ENCODE data around the gene EFCAB14.

DNA sequence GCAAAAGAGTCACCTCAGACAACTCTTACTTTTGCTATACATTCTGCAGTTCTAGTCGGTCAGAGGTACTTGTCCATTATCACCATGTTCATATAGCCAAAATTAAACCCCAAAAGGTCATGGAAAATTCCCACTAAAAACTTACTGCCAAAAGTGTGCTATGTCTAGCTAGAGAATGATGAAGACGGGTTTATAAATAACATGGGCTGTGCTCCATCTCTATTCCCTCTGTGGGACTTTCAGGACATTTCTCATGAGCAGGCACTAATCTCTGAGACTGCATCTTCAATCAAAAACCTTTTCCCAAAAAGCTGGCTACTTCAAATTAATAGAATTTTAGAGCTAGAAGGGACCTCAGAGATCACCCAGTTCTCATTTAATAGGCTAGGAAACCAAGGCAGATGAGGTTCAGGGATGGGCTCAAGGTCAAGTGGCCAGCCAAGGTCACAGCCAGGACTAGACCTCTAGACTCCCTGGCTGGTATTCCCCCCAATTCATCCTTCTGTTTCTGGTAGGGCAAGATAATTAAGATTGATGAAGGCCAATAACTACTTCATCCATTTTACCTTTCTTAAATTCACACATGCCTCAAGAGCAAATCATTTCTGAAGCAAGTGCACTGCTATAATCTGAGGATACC lies 81.3 kb downstream of the EFCAB14 start:
- no peak for TF ChIP-seq CTCF (IDR thresholded peaks at IDR 0.05)
- TF ChIP-seq POLR2A (IDR thresholded peaks at IDR 0.05), result no peak
